SH-SY5Y (cell line): ENCODE measurements around the gene SUDS3.

ENCODE experiments used
- GATA2 ChIP-seq: IDR thresholded peaks from 2 replicates; pipeline ENCODE4 v1.6.1; 2011; ENCODE audit warnings: mild to moderate bottlenecking, low read depth, low read length
- GATA3 ChIP-seq: IDR thresholded peaks from 2 replicates; pipeline ENCODE4 v1.6.1; 2011; ENCODE audit warnings: low read depth, mild to moderate bottlenecking, low read length, moderate library complexity

- TF ChIP-seq GATA2 (no peak), GATA3 (no peak)
Observed at GRCh38 chr12:118350908-118351559, 25.3 kb upstream of the SUDS3 start.
